ENCODE results near the gene GALNT1. TPM values are rescaled to one million over a fixed set of nuclear protein-coding genes. Genes with fewer than 3 reads are reported as not detected.

The GALNT1 gene
- total and polyA plus RNA-seq, 2 of the 4 experiments (the other 2 are of a cell fraction), result 24.9 to 43.9 TPM

DNA sequence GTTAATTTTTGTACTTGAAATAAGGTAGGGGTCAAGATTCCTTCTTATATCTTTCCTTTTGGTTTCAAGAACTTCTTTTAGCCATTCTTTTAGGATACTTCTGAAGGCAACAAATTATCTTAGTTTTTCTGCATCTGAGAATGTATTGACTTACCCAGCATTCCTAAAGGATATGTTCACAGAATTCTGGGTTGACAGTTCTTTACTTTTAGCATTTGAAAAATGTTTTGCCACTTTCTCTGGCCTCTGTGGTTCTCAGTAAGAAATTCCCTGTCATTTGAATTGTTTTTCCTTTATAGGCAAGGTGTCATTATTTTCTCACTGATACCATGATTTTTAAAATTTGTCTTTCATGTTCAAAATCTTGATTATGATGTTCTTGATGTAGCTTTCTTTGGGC is 162.4 kb downstream of the GALNT1 start:
- Histone ChIP-seq H3K9ac (ENCODE audit: low read depth, low read length) (no peak overlapping the region), H2AFZ (replicated peaks; ENCODE audit: low read length, poor library complexity) (no peak overlapping the region), H3K79me1 (ENCODE audit: low read depth in 1 of 2, low read length in 2 of 2) (no peaks in the 10 kb centered on the region), H3K56ac (ENCODE audit: extremely low read depth, insufficient read depth, low read length) (no peak overlapping the region), H3K4me3 (ENCODE audit: insufficient read depth, low read depth, low read length) (no peak overlapping the region), H4K91ac (ENCODE audit: insufficient read depth, low read depth, low read length) (no peak overlapping the region), H3K27me3 (ENCODE audit: control insufficient read depth, insufficient read depth, low read length) (peaks cover 13% of the 10 kb centered on the region), H2AK9ac (replicated peaks; ENCODE audit: low read depth, low read length, poor library complexity) (no peak overlapping the region), H2BK120ac (ENCODE audit: low read depth, low read length) (no peak overlapping the region), H2BK20ac (ENCODE audit: low read depth, low read length) (no peak overlapping the region), H3K36me3 (ENCODE audit: control insufficient read depth, insufficient read depth, low read length) (no peaks in the 10 kb centered on the region), H3K9me3 (ENCODE audit: control insufficient read depth, insufficient read depth, low read length) (no peaks in the 10 kb centered on the region), H2BK5ac (ENCODE audit: low read depth, low read length, poor library complexity, severe bottlenecking) (no peak overlapping the region), H2BK15ac (ENCODE audit: low read depth, low read length) (no peak overlapping the region), H3K4me1 (ENCODE audit: control insufficient read depth, insufficient read depth, low read length) (no peaks in the 10 kb centered on the region), H3K23ac (ENCODE audit: low read depth, low read length) (no peak overlapping the region), H3K18ac (ENCODE audit: low read depth, low read length) (no peak overlapping the region), H3K27ac (ENCODE audit: insufficient read depth, low read length) (no peak overlapping the region), H2AK5ac (ENCODE audit: low read depth, low read length) (no peak overlapping the region), H4K5ac (ENCODE audit: low read depth, low read length) (no peak overlapping the region), H3K9me1 (ENCODE audit: insufficient read depth, low read length) (no peaks in the 10 kb centered on the region), H4K8ac (ENCODE audit: low read depth in 2 of 2, low read length in 2 of 2) (no peak overlapping the region), H3K4ac (ENCODE audit: low read depth, low read length) (no peak overlapping the region), H4K20me1 (ENCODE audit: insufficient read depth, low read length) (no peaks in the 10 kb centered on the region), H3K4me2 (ENCODE audit: low read depth, low read length) (no peak overlapping the region), H3K14ac (replicated peaks; ENCODE audit: low read depth, low read length) (no peak overlapping the region)
- intact Hi-C loops (cut with micrococcal nuclease) (no loop called here), in situ Hi-C loops (cut with MboI; ENCODE audit: low sequenced_read_pairs) (no loop called here), dilution Hi-C loops (cut with HindIII; ENCODE audit: low sequenced_read_pairs, unreplicated experiment) (no loop called here)
- no TSS peak for BruUV-seq (replicated peaks)
- TF ChIP-seq RFX5 (IDR thresholded peaks at IDR 0.05; ENCODE audit: low read depth, low read length) (no peak), NFE2L2 (IDR thresholded peaks at IDR 0.05; ENCODE audit: low read depth, low read length) (no peak), RAD21 (IDR thresholded peaks at IDR 0.05; ENCODE audit: low read length) (no peak), RCOR1 (IDR thresholded peaks at IDR 0.05; ENCODE audit: insufficient replicate concordance, low read length) (no peak), POLR2A (IDR thresholded peaks at IDR 0.05; ENCODE audit: low read depth, low read length) (no peak), CEBPB (IDR thresholded peaks at IDR 0.05; ENCODE audit: low read depth, low read length) (no peak)
- TF ChIP-seq, protein P1, sequence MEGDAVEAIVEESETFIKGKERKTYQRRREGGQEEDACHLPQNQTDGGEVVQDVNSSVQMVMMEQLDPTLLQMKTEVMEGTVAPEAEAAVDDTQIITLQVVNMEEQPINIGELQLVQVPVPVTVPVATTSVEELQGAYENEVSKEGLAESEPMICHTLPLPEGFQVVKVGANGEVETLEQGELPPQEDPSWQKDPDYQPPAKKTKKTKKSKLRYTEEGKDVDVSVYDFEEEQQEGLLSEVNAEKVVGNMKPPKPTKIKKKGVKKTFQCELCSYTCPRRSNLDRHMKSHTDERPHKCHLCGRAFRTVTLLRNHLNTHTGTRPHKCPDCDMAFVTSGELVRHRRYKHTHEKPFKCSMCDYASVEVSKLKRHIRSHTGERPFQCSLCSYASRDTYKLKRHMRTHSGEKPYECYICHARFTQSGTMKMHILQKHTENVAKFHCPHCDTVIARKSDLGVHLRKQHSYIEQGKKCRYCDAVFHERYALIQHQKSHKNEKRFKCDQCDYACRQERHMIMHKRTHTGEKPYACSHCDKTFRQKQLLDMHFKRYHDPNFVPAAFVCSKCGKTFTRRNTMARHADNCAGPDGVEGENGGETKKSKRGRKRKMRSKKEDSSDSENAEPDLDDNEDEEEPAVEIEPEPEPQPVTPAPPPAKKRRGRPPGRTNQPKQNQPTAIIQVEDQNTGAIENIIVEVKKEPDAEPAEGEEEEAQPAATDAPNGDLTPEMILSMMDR (conservative IDR thresholded peaks at IDR 0.05; ENCODE audit: low read depth, low read length), result no peak
- DNase-seq, result no peak
- ChIA-PET CTCF (no interaction called here), POLR2A (ENCODE audit: unreplicated experiment) (no interaction called here)
- no peak for ATAC-seq (ENCODE audit: low read depth)
